OCI-M2 (cell line): ENCODE data around the gene PI4K2B.
A peak's percentile ranks its signal among the peaks of the same experiment; 100 is the strongest.
"Not testable (repeated sequence)": the region's sequence is repeated elsewhere in the genome, so short reads cannot be mapped to it uniquely, and the experiment has no call there.

Experiments used
- DNase-seq: peaks from one replicate; lab custom pipeline; 2025; ENCODE audit not compliant: unreplicated experiment; lab: John Stamatoyannopoulos, UW

PI4K2B gene

DNA sequence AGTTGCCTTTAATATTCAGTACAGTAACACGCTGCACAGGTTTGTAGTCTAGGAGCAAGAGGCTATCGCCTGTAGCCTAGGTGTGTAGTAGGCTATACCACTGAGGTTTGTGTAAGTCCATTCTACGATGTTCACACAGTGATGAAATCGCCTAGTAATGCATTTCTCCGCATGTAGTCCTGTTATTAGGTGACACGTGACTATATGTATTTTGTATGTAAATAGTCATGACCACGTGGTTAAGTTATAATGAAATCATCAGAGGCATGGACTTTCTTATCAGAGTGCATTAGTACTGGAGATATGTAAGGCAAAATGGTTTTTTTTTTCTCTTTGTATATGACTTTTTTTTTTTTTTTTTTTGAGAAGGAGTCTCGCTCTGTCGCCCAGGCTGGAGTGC, 68.8 kb downstream of the PI4K2B start:
- DNase-seq, result no peak

- DNase-seq, result no peak
Observed at GRCh38 chr4:25303578-25303977, 69.7 kb downstream of the PI4K2B start.

GRCh38 chr4:25306518-25307057, 72.8 kb downstream of the PI4K2B start:
- DNase-seq, result no peak

GRCh38 chr4:25307596-25307995, 73.8 kb downstream of the PI4K2B start:
- no peak for DNase-seq

DNA sequence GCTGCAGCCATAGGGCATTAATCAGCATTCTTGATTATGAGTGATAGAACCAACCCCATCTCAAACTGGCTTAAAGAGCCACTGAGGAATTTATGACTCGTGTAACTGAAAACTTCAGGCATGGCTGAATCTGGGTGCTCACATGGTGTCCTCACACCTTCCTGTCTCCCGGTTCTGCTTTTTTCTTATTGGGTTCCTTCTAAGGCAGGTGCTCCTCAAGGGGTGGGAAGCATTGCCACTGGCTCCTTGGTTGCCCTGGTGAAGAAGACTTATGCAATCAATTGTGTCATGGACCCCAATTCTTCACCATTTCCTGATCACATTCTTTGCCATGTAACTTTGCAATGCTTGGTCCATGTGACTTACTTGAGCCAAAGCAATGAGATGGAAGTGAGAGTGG, 74.5 kb downstream of the PI4K2B start:
- DNase-seq, result no peak

- DNase-seq, result no peak
Observed at GRCh38 chr4:25308761-25309160, 74.9 kb downstream of the PI4K2B start.

- DNase-seq, result no peak
Observed at GRCh38 chr4:25310066-25310802, 76.4 kb downstream of the PI4K2B start.

- peak; percentile 34 for DNase-seq
Observed at GRCh38 chr4:25310803-25311166, 77.0 kb downstream of the PI4K2B start.

- peak; percentile 16 for DNase-seq
Observed at GRCh38 chr4:25312496-25313200, 78.8 kb downstream of the PI4K2B start, which contains the start of gene ZCCHC4. Gene ZCCHC4 (plus strand): TSS chr4:25312774. CDS start chr4:25312810, 36 bp downstream.

DNA sequence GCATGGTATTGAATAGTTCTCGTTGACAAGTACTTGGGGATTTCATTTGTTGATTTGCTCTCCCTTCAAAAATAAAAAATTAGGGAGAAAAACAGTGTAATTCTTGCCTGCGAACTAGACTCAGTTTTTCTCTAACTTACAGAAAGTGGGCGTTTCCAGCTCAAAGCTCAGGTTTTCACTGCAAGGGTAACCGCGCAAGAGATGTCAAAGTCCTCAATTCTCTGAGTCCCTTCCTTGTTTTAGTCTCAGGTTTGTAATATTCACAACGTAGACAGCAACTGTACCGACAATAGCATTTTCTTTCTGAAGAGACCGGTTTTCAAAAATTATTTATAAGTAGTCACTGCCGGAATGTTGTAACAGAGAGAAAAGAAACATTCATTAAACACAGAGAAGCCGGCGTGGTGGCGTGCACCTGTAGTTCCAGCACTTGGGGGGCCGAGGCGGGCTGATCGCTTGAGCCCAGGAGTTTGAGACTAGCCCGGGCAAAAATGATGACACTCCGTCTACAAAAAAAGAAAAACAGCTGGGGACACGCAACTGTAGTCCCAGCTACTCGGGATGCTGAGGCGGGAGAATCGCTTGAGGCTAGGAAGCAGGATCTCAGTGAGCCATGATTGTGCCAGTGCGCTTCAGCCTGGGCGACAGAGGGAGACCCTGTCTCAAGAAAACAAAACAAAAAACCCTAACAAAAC, 79.5 kb downstream of the PI4K2B start:
- DNase-seq, result no peak

- no peak for DNase-seq
Observed at GRCh38 chr4:25320336-25320735, 86.5 kb downstream of the PI4K2B start.

DNA sequence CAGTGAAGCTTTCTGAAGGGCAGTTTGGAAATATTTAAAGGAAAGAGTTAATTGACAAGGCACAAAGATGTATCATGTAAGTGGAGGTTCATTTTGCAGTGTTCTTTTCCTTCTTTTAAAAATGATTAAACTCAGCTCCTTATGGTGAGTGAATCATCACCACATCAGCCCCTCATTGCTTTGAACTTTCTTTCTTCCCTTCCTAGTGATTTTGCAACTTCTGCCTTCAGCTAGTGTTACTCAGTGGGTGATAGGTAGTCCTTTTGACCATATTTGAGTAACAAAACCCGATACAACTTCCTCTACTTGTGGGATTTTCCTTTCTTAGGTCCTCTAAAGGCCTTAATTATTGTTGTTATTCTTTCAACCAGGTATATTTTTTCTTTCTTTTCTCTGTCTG, 86.9 kb downstream of the PI4K2B start:
- DNase-seq, result no peak

DNA sequence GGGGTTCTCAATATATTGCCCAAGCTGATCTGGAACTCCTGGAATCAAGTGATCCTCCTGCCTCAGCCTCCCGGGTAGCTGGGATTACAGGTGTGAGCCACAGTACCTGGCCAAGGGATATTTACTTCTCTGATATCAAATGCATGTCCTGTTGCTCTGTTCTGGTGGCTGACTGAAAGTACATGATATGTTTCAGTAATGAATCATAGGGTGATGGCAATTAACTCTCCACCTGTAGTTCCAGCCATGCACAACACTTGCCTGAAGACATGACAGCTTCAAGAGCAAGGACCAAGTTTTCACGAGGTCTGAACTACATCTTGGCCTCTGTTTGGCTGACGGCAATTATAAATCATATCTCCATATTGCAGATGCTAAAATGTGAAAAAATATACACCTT, 87.9 kb downstream of the PI4K2B start:
- no peak for DNase-seq

DNA sequence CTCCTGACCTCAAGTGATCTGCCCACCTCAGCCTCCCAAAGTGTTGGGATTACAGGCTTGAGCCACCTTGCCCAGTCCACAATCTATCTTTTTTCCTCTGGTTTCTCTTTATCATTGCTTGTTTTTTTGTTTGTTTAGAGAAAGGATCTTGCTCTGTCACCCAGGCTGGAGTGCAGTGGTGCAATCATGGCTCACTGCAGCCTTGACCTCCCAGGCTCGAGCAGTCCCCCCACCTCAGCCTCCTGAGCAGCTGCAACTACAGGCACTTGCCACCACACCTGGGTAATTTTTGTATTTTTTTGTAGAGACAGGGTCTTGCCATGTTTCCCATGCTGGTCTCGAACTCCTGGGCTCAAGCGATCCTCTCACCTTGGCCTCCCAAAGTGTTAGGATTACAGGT, 94.6 kb downstream of the PI4K2B start:
- not testable (repeated sequence) for DNase-seq
